ENCODE results near the gene SLC5A2.
"Not testable (repeated sequence)": the region's sequence is repeated elsewhere in the genome, so short reads cannot be mapped to it uniquely, and the experiment has no call there.

SLC5A2 gene

DNA sequence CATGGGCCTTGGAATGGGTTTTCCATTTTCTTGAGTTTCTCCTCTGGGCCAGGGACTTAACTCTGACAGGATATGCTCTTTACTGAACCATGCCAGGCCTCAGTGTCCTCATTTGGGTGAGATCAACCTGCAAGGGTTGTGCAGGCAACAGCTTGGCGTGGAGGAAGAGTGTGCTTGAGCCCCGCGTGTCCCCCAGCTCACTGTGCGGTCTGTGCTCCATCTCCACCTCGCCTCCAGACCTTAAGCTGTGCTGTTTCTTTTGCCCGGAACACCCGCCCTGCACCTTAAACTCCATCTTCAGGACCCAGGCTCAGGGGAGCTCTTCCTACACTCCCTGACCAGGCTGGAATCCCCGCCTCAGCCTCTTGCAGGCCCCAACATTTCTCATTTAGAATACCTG lies 15.6 kb downstream of the SLC5A2 start:
- DNase-seq (ENCODE audit: low spot score) = no peak

DNA sequence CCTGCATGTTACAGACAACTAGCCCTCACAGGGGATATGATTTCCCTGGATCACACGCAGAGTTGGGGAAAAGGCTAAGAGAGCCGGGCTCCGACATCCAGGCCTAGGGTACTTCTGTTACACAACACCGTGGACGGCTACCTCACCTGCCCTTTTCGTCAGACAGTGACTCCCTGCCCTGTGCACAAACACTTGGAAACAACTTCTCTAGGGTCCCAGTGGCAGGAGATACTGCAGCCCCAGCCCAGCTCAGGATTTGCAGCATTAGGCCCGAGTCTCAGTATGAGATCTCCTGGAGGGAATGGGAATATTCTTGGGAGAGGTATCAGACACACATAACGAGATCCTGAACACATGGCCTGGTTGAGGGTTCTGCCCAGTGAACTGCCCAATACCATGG lies 17.0 kb downstream of the SLC5A2 start:
- DNase-seq (ENCODE audit: low spot score) = no peak

DNA sequence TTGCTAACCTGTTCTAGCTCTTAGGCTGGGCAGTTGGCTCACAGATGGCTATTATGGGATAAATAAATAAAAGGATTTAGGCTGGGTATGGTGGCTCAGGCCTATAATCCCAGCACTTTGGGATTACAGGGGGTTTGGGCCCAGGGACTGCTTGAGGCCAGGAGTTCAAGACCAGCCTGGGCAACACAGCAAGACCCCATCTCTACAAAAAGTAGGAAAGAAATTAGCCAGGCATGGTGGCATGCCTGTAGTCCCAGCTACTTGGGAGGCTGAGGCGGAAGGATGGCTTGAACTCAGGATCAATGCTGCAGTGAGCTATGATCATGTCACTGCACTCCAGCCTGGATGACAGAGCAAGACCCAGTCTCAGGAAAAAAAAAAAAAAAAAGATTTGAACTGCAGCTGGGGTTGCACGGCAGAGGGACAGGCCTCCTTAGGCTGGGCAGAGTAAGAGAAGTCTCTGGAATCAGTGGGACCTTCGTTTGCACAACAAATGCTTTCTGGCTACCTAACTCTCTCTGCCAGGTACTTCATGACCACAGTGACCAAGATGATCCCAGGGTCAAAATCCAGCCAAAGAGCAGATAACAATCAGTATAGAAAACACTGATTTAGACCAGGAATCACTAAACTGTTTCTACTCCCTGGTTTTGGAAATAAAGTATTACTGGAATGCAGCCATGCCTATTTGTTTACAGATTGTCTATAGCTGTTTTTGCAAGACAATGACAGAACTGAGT lies 18.5 kb downstream of the SLC5A2 start:
- no peak for DNase-seq (ENCODE audit: low spot score)

DNA sequence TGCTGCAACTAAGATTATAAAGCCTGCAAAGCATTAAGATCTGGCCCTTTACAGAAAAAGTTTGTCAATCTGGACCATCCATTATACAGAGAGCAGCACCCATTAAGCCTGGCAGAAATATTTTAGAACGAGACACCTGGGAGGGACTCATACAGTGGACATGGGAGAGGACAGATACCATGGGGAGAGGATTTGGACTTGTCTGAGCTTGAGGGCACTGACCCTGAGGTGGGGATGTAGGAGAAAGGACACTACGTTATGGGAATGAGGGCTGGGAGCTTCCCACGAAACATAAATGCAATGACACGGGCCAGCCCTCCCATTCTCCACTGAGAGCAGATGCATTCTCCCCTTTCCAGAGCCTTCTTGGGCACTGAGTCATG lies 19.0 kb downstream of the SLC5A2 start:
- no peak for DNase-seq (ENCODE audit: low spot score)

DNA sequence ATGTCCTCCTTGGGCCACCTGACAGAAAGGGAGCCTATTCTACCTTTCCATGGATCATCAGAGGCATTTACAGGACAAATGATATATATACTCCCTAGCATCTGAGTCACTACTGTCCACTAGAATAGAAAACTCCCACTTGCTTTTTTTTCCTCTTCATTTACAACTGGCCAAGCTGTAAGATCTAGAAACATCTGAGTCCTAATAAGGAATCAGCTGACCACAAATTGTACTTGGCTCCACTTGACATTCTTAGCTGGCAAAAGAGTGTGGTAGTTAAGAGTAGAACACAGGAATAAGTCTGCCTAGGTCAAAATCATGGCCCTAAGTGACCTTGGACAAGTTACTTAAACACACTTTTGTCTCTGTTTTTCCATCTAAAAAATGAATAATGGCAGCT lies 20.1 kb downstream of the SLC5A2 start:
- peak; percentile 54 for DNase-seq (ENCODE audit: low spot score)

DNA sequence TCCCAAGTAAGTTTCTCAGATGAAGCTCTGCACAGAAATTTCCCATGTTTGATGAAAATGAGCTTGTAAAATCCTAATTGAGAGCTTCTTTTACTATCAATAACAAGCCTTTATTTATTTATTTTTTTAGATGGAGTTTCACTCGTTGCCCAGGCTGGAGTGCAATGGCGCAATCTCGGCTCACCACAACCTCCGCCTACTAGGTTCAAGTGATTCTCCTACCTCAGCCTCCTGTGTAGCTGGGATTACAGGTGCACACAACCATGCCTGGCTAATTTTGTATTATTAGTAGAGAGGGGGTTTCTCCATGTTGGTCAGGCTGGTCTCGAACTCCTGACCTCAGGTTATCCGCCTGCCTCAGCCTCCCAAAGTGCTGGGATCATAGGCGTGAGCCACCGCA lies 20.6 kb downstream of the SLC5A2 start:
- not testable (repeated sequence) for DNase-seq (ENCODE audit: low spot score)

DNA sequence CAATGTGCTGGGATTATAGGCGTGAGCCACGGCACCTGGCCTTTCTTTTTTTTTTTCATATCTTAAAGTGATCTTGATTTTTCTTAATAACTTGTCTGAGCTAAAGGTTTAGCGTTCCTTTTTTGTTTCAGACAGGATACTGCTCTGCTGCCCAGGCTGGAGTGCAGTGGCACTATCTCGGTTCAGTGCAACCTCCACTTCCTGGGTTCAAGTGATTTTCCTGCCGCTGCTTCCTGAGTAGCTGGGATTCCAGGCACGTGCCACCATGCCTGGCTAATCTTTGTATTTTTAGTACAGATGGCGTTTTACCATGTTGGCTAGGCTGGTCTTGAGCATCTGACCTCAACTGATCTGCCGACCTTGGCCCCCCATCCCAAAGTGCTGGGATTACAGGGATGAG lies 21.2 kb downstream of the SLC5A2 start:
- no peak for DNase-seq (ENCODE audit: low spot score)

DNA sequence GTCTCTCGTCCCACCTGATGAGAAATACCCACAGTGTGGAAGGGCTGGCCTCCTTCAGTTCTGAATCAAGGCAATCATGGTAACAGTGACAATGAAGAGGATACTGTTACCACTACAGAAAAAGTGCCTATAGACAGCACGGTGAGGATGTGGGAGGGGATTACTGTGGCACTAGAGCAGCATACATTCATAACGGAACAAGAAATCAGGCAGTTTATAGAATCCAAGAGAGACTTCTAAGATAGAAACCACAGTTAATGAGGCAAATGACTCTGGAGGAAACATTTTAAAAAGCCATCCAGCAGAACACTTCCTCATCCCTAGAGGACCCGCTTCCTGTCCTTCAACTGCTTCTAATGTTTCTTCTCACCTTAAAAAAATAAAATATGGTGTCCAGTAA lies 22.6 kb downstream of the SLC5A2 start:
- DNase-seq (ENCODE audit: low spot score) = no peak

DNA sequence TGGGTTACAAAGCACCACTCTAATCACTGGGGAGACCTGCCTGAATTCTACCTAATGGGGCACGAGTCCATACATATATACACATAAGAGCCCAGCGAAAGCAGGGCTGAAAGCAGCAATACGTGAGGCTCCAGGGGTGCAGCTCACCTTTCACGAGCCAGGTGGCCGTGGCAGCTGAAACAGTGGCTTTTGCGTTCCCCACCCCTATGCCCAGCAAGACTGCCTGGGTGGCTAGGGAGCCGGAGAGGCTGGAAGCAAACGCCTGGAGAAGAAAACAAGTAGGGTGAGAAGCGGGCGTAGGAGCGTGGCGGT lies 24.6 kb downstream of the SLC5A2 start:
- DNase-seq (ENCODE audit: low spot score) = no peak

DNA sequence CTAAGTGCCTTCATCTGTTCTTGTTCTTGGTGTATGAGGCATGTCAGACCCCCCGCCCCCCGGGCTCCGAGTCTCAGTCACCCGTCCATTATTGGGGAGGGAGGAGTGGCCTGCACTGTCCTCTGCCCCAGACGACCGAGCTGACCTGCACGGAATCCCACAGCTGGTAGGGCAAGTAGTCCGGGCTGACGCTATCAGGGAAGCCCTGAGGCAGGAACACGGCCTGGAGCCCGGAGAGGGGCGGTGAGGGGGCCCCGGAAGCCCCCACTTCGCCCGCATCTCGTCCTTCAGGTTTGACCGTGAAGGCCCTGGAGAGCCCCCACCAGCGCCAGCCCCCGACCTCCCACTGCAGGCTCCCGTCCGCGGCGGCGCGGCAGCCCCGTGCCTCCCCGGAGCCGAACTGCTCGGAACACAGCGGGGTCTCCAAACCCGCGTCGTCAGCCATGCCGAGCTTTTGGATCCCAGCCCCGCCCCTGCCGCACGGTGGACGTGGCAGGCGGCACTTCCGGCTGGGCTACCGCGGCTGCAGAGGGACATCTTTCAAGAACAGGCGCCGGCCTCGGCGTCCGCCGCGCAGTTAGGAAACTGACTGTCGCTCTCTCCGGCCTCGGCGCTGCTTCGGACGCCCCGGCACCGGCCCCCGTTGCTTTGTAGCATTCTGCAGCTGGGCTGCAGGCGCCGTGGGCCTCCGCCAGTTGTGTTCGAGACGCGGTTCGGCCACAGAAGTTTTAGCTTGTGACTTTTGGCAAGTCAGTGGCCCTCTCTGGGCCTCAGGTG lies 25.2 kb downstream of the SLC5A2 start, which contains the start of gene RUSF1:
Gene RUSF1 (minus strand): TSS at position 463 of the 777 bp plus-strand sequence. CDS start 18 bp downstream, at position 445.
- DNase-seq (ENCODE audit: low spot score) = peak; percentile 94

DNA sequence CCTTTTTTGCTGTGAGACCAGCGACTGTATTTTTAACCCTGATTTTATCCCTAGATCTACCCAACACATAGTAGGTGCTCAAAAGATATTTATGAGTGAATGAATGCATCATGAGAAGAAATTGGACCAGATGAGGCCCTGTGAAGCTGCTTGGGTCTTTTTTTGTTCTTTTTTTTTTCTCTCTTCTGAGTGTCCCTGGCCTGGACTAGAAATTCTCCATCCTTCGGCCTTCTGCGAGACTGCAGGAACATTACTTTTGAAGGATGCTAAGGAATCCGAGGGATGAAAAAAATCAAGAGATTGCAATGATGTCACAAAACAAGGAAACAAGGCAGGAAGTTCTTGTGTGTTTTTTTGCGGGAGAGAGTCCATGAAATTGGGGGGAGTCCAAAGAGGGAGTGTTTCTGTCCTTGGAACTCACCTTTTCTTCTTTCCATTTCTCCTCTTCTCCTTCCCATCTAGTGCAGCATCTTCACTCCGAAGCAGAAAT lies 25.8 kb downstream of the SLC5A2 start:
- peak; percentile 56 for DNase-seq (ENCODE audit: low spot score)

DNA sequence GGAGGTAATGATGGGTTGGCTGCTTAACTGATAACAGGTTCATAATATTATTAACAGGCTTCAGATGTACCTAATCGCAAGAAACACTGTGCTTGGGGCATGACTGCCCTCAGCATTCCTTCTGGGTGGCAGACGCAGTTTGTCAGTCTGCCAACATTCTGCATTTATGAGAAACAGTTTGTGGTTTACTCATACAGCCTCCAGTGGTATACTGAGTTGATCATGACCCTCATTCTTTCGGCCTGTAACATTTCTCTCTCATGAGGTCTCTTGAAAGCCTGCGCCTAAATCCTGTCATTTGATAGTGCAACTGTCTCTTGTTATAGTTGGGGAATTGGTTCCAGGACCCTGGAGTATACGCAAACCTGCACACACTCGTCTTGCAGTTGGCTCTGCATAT lies 30.2 kb downstream of the SLC5A2 start:
- DNase-seq (ENCODE audit: low spot score) = peak; percentile 28

DNA sequence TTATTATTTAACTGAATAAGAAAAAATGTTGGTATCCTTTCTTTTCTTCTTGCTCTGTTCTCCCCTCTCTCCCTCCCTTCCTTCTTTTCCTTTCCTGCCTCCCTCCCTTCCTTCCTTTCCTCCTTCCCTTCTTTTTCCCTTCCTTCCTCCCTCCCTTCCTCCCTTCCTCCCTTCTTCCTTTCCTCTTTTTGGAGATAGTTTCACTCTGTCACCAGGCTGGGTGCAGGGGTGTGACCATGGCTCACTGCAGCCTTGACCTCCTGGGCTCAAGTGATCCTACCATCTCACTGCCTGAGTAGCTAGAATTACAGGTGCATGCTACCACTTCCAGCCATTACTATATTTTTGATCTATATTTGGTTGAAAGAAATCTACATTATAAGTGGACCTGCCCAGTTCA lies 31.0 kb downstream of the SLC5A2 start:
- DNase-seq (ENCODE audit: low spot score) = no peak

DNA sequence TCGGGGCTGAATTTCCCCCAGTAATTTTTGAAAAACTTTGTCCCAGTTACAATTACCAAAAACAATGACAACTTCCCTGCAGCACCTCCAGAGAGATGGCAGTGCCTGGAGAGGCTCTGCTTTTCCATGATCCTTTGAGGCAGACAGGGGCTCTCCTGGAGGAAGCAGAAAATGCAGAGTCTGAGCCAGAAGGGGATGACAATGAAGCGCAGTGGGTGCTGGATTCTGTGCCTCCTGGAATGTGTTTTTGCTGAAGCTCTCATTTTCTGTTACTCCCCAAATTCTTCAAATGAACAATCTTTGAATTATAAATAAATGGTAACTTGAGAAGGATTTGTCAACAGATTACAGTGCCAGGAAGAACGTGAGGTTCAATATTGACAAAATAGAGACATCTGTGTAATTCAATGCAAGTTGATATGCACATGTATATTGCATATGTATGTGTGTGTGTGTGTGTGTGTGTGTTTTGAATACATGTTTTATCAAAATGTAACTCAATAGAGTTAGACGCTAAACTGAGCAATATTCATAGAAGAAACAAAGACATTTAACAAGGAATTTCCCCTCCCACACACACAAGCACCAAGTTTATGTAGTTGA lies 35.0 kb downstream of the SLC5A2 start:
- DNase-seq (ENCODE audit: low spot score) = no peak

DNA sequence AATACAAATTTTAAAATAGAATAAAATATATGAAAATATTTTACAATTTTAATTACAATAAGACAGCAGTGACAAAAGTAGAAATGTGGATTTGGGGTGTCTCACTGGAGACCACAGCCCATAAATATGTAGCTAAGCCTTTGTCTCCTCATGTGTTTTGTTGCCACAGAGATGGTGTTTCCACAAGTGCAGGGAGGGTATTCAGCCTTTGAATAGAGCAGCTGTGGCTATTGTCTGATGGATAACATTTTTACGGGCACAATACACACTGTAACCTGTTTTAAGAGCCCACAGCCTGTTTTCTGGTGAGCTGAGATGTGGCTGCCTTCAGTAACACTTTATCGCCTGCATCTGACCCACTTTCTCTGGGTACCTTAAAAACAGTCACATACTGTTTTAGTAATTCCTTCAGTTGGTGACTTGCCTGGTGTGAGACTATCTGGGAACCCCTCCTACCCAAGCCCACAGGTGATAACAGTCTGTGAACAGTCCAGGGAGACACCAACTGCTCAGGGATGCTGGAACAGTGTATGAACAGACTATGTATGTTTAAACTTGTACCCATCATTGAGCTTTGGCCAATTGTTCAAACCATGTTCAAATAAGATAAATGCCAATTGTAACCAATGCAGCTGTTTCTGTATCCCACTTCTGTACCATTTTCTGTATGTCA lies 37.0 kb downstream of the SLC5A2 start:
- no peak for DNase-seq (ENCODE audit: low spot score)

DNA sequence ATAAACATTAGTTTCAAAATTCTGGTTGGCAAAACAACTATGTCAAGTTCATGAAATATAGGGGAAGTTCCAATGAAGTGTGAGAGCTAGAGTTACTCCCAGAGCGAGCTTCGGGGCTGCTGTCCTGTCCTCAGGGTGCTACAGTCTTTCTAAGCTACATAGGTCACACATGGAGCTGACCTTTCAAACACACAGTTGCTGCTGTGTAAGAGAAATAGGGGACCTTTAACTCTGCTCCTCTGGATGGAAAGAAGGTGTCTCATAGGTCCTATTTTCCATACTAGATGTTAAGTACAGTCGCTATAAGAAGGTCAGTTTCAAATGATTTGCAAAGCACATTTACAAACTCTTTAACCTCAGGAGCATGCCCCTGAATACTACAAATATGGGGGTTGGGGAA lies 38.4 kb downstream of the SLC5A2 start:
- DNase-seq (ENCODE audit: low spot score) = no peak

DNA sequence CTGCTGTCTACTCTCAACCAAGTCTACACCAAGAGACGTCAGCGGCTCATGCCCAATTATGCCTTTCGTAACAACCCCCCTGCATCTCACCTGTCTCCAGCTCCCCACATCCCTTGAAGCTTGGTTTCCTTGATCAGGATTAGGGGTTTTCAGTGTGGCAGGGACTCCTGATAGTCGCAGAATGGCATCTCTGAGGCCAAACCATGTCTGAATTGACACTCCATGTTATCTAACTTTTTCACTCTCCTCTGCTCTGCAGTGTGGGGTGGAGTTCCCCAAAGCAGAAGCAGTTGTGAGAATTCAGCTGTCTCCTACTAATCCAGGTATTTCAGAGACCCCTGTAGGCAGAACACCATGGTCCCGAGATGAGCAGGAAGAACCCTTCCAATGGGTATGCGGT lies 39.1 kb downstream of the SLC5A2 start:
- DNase-seq (ENCODE audit: low spot score) = no peak

DNA sequence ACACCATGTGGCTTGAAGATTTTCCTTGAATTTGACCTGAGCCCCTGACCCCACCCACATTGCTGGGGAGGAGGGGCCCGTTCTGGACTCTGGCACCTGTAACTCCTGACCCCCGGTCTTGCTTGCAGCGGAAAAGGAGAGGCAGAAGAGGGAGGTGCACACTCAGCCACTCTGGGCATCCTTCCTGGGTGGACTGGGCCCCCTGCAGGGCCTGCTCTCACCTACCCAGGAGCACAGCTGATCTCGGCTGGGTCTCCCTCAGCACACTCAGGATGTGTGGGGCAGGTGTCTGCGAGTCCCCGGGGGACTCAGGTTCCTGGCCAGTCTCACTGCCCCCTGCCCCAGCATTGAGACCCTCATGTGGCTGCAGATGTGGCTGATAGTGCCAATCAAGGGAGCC lies 40.8 kb downstream of the SLC5A2 start:
- not testable (repeated sequence) for DNase-seq (ENCODE audit: low spot score)

DNA sequence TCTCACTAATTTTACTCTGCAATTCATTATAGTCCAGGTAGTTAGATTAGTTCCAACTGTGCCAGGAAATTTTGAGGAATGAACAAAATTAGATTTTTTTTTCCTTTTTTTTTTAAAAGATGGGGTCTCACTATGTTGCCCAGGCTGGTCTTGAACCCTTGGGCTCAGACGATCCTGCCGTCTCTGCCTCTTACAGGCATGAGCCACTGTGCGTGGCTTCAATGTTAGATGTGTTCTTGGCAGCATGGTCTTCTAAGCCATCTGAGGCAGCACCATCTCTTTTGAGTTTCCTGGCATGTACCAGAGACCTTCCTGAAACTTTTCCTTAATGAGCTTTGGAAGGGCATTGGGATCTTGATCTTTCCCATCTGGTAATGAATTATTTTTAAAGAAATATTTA lies 42.2 kb downstream of the SLC5A2 start:
- DNase-seq (ENCODE audit: low spot score) = no peak

DNA sequence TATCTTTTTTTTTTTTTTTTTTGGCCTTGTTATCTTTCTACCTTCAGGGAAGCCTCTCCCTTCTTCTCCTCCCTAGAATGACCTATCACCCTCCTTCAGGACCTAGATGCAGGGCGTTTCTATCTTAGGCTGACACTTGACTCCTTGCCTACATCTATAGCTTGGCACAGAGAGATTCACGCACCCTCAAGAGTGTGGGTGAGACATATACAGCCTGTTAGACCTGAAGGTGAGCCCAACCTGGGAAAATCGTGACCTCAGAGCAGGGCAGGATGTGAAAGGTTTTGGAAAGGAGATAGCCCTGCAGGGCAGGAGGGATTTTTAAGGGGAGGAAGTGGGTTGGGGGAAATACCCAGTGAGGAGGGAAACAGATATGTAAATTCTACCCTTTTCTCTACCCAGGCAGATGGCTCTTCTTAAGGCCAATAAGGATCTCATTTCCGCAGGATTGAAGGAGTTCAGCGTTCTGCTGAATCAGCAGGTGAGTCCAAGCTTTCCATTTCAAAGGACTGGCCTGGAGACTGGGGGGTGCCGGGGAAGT lies 44.9 kb downstream of the SLC5A2 start, which contains the start of gene AHSP:
Gene AHSP (plus strand): TSS at position 167 of the 541 bp plus-strand sequence. CDS start 240 bp downstream, at position 407.
- no peak for DNase-seq (ENCODE audit: low spot score)

DNA sequence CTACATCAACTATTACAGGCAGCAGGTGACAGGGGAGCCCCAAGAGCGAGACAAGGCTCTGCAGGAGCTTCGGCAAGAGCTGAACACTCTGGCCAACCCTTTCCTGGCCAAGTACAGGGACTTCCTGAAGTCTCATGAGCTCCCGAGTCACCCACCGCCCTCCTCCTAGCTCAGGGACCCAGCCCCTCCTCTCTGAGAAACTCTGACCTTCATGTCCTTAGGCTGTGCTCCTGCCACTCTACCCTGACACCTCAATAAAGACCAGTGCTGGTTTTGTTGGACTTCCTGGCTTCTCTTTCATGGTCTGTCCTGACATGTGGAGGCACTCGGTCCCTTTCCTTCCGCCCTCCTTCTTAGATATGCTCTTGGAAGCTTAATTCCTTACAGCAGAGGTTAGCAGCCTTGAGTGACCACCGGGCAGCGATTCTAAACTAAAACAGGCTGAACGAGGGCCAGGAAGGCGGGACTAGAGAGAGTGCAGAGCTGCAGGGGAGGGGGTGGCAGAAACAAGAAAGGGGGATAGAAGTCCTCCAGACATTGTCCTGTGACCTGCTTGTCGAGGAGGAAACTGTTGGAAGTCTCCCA lies 45.7 kb downstream of the SLC5A2 start:
- no peak for DNase-seq (ENCODE audit: low spot score)

Data from GM03348 (cell line).